A673 (cell line): ENCODE results near the gene PSENEN.

Source experiments
- CTCF ChIP-seq: fragments of 300-800, 200-600 bp; sonication (generic); conservative IDR thresholded peaks from 2 replicates; pipeline ENCODE4 v1.5.1; 2017; ENCODE audit warnings: low read depth, mild to moderate bottlenecking, antibody characterized with exemption, low read length, moderate library complexity, mixed read lengths
- EZH2 ChIP-seq: fragments of 200-600 bp; sonication (generic); IDR thresholded peaks from 2 replicates; pipeline ENCODE4 v1.6.1; 2017; ENCODE audit warnings: borderline replicate concordance, low read depth, mild to moderate bottlenecking, mixed read lengths, antibody characterized with exemption, low read length; ENCODE audit not compliant: poor library complexity, severe bottlenecking

- TF ChIP-seq CTCF (no peak), EZH2 (no peak)
Observed at GRCh38 chr19:35745328-35746086, at the start of gene PSENEN, which contains the start of gene U2AF1L4.
